Measurements from ENCODE around the gene PNMA6E. TPM values are rescaled to one million over a fixed set of nuclear protein-coding genes. Genes with fewer than 3 reads are reported as not detected.

Gene PNMA6E
- polyA plus RNA-seq, 2 of the 4 experiments (the other 2 are of a cell fraction): not detected

DNA sequence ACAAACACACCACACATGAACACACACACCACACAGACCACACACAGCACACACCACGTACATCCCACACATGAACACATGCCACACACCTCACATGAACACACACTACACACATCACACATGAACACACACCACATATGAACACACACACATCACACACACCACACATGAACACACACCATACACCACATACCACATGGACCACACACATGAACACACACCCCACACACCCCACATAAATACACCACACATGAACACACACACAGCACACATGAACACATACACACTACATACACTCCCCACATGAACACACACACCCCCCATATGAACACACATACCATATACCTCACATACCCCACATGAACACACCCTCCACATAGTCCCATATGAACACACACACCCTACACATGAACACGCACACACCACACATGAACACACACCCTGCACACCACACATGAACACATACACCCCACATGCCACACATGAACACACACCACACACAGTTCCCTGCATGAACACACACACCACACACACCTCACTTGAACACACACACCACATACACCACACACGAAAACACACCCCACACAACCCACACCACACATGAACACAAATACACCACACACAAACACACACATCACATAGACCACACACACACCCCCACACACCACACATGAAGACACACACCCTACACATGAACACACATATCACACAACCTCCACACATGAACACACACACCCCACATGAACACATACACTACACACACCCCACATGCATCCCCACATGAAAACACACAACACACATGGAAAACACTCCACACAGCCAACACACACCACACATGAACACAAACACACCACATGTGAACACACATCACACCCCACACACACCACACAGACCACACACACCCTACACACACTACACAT lies 18.3 kb downstream of the PNMA6E start:
- FAIRE-seq (peak; percentile 81), ATAC-seq (no peak), DNase-seq (ENCODE audit: low read depth in 1 of 2, low spot score in 1 of 2) (no peak)
- 26% methylated on average over 3 of the region's 3 CpGs for WGBS (ENCODE audit: missing lambda C conversion rate)
- no peaks in the 10 kb centered on the region for H3K9me3 ChIP-seq
- no peak overlapping the region for H3K4me2 ChIP-seq
- no peaks in the 10 kb centered on the region for H3K4me1 ChIP-seq
- ChIA-PET POLR2A (no interaction called here), CTCF (interaction anchor here (0.9 kb wide), 1 partner anchor 157 kb away, joined by 3 read pairs; no protein-coding TSS in a partner anchor)
- no peak overlapping the region for H3K27ac ChIP-seq
- no peak for TF ChIP-seq NFE2L2 (conservative IDR thresholded peaks at IDR 0.05; ENCODE audit: low read length)
- H3K4me3 ChIP-seq: no peak overlapping the region

DNA sequence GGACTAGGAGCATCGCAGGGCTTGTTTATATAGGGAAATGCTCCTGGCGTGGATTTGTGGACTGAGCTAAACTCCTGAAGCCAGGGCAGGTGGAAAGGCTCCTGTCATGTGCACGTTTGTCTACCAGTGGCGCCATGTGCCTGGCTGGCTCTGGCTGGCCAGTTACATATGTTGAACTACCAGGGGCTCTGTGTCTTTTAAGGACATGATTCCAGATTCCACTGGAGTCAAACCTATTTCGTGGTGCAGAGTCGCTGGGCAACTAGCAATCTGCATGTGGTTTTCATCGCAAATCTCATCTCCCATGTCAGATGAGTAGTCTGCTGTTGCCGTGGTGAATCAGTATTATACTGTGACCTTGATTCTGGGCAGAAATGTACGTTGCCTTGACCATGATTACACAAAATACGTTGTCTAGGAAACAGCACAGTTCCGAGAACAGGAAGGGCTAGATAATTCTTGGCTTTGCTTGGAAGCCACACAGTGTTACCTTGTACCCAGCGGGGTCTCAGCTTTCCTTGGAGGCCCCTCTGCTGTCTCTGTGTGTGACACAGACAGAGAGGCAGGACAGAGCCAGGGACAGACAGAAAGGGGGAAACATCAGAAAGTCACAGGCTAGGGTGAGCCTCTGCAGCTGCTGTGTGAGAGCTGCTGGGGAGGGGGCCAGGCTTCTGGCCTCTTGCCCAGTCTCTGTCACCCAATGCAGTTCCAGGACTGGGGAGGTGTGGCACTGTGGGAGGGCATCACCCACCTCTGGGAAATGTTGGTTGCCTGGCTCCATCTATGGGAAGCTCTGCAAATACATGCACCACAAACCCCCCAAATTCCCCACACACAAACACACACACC lies 19.2 kb downstream of the PNMA6E start:
- FAIRE-seq (no peak), ATAC-seq (peak; percentile 74 to 75), DNase-seq (ENCODE audit: low read depth in 1 of 2, low spot score in 1 of 2) (peak; percentile 19 to 50)
- Histone ChIP-seq H3K4me3 (no peak overlapping the region), H3K9me3 (no peaks in the 10 kb centered on the region), H3K4me1 (no peaks in the 10 kb centered on the region), H3K27ac (no peak overlapping the region), H3K4me2 (peak overlapping the region; percentile 19; the same call in 1 of the 3 replicates)
- CTCF ChIA-PET: interaction anchor here (0.6 to 2.5 kb wide), 3 partner anchors 11 to 158 kb away, joined by 3 to 9 read pairs (median 3); no protein-coding TSS in a partner anchor
- TF ChIP-seq HEYL (CRISPR knock-in tag; IDR thresholded peaks at IDR 0.05): no peak
- no peak for TF ChIP-seq ZSCAN20 (CRISPR knock-in tag; IDR thresholded peaks at IDR 0.05)
- POLR2A ChIA-PET: no interaction called here
- WGBS (ENCODE audit: missing lambda C conversion rate): 52% methylated on average over 12 of the region's 12 CpGs

DNA sequence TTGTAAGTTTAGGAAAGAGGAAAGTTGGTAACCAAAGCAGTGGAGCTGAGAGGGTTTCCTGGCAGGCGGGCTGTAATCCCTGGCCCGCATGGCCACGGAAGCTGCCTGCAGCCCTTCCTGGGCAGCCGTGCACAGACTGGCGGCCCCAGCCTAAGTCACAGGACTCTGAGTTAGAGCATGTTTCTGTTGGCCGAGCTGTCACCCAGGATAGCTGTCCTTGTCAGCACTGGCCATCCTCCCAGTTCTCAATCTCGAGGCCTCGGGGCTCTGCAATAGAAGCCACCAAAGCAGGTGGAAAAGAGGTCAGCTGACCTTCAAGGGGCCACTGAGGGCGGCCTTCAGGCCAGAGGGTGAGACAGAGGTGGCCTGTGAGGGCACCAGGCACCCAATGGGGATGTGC lies 20.5 kb downstream of the PNMA6E start:
- no peak overlapping the region for H3K4me2 ChIP-seq
- ATAC-seq: peak; percentile 17 to 32; a peak in 1 of 6 replicates
- CTCF ChIA-PET: interaction anchor here (2.5 kb wide), 1 partner anchor 9 kb away, joined by 9 read pairs; no protein-coding TSS in a partner anchor
- WGBS (ENCODE audit: missing lambda C conversion rate): 75% methylated on average over 5 of the region's 9 CpGs
- no peaks in the 10 kb centered on the region for H3K4me1 ChIP-seq
- H3K9me3 ChIP-seq: no peaks in the 10 kb centered on the region
- POLR2A ChIA-PET: no interaction called here
- no peak overlapping the region for H3K4me3 ChIP-seq
- no peak for FAIRE-seq
- DNase-seq (ENCODE audit: low read depth in 1 of 2, low spot score in 1 of 2): no peak
- no peak overlapping the region for H3K27ac ChIP-seq
- TF ChIP-seq SMC3 (IDR thresholded peaks at IDR 0.05) (no peak), CBX8 (IDR thresholded peaks at IDR 0.05) (no peak), HOXB5 (CRISPR knock-in tag; IDR thresholded peaks at IDR 0.05) (no peak)
- TF ChIP-seq, protein P1, sequence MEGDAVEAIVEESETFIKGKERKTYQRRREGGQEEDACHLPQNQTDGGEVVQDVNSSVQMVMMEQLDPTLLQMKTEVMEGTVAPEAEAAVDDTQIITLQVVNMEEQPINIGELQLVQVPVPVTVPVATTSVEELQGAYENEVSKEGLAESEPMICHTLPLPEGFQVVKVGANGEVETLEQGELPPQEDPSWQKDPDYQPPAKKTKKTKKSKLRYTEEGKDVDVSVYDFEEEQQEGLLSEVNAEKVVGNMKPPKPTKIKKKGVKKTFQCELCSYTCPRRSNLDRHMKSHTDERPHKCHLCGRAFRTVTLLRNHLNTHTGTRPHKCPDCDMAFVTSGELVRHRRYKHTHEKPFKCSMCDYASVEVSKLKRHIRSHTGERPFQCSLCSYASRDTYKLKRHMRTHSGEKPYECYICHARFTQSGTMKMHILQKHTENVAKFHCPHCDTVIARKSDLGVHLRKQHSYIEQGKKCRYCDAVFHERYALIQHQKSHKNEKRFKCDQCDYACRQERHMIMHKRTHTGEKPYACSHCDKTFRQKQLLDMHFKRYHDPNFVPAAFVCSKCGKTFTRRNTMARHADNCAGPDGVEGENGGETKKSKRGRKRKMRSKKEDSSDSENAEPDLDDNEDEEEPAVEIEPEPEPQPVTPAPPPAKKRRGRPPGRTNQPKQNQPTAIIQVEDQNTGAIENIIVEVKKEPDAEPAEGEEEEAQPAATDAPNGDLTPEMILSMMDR (IDR thresholded peaks at IDR 0.05): no peak

DNA sequence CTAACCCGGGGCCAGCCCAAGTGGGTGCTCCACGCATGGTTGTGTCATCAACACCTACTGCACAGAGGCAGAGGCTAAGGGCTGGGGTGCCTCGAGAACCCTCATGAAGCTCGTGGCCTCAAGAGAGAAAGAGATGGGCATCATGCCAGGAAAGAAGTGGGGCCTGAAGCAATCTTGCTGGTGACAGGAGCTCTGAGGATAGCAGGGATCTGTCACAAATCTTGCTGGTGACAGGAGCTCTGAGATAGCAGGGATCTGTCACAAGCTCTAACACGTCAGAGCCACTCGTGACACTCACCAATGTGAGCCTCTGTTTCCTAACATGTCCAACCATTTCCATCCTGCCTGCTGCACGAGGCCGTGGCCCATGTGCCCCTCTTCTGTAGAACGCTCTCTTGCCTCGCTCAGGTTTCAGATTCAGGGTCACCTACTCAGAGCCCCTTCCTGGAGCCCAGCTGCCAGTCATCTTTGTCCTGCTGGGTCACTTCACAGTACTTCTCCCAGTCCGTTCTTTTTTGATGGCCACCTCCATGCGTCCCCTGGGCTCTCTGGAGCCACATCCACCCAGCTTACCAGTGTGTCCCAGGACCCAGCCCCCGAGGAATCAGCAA lies 21.1 kb downstream of the PNMA6E start:
- DNase-seq (ENCODE audit: low read depth in 1 of 2, low spot score in 1 of 2): no peak
- ChIA-PET CTCF (interaction anchor here (2.5 kb wide), 1 partner anchor 9 kb away, joined by 9 read pairs; no protein-coding TSS in a partner anchor), POLR2A (no interaction called here)
- Histone ChIP-seq H3K9me3 (no peaks in the 10 kb centered on the region), H3K4me1 (no peaks in the 10 kb centered on the region), H3K4me3 (no peak overlapping the region), H3K27ac (no peak overlapping the region), H3K4me2 (no peak overlapping the region)
- ATAC-seq: no peak
- TF ChIP-seq POLR2A (IDR thresholded peaks at IDR 0.05; ENCODE audit: low read length): no peak
- TF ChIP-seq, protein P2, sequence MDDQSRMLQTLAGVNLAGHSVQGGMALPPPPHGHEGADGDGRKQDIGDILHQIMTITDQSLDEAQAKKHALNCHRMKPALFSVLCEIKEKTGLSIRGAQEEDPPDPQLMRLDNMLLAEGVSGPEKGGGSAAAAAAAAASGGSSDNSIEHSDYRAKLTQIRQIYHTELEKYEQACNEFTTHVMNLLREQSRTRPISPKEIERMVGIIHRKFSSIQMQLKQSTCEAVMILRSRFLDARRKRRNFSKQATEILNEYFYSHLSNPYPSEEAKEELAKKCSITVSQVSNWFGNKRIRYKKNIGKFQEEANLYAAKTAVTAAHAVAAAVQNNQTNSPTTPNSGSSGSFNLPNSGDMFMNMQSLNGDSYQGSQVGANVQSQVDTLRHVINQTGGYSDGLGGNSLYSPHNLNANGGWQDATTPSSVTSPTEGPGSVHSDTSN (IDR thresholded peaks at IDR 0.05): no peak
- FAIRE-seq: no peak
- WGBS (ENCODE audit: missing lambda C conversion rate): 54% methylated on average over 12 of the region's 13 CpGs

DNA sequence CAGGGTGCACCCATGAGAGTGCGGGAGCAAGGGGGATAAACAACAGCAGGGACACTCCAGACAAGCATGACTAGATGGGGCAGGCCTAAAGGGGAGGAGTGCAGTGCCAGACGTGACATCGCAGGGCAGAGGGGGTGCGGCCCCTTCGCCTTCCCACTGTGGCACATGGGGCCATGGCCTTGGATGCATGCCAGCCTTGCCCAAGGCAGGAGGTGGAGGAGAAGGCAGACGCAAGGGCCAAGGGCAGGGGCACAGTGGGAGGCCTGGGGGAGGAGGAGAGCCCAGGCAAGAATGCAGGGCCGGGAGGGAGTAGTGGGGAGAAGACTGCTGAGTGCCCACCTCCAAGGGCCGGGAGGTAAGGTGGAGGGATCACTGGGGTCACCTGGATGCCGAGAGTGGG lies 21.6 kb downstream of the PNMA6E start:
- no peak for DNase-seq (ENCODE audit: low read depth in 1 of 2, low spot score in 1 of 2)
- TF ChIP-seq PHF8 (IDR thresholded peaks at IDR 0.05; ENCODE audit: borderline replicate concordance, low read depth) (no peak), MAZ (IDR thresholded peaks at IDR 0.05; ENCODE audit: borderline replicate concordance, low read depth, low read length) (no peak), HEYL (CRISPR knock-in tag; IDR thresholded peaks at IDR 0.05) (no peak), POLR2A (IDR thresholded peaks at IDR 0.05; ENCODE audit: low read length) (no peak)
- TF ChIP-seq, protein P3, sequence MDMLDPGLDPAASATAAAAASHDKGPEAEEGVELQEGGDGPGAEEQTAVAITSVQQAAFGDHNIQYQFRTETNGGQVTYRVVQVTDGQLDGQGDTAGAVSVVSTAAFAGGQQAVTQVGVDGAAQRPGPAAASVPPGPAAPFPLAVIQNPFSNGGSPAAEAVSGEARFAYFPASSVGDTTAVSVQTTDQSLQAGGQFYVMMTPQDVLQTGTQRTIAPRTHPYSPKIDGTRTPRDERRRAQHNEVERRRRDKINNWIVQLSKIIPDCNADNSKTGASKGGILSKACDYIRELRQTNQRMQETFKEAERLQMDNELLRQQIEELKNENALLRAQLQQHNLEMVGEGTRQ (IDR thresholded peaks at IDR 0.05): no peak
- ATAC-seq: no peak
- CTCF ChIA-PET: interaction anchor here (2.5 kb wide), 1 partner anchor 8 kb away, joined by 9 read pairs; no protein-coding TSS in a partner anchor
- H3K4me1 ChIP-seq: no peaks in the 10 kb centered on the region
- FAIRE-seq: no peak
- no peak overlapping the region for H3K4me3 ChIP-seq
- POLR2A ChIA-PET: no interaction called here
- H3K27ac ChIP-seq: no peak overlapping the region
- H3K4me2 ChIP-seq: no peak overlapping the region
- WGBS (ENCODE audit: missing lambda C conversion rate): 43% methylated on average over 9 of the region's 9 CpGs
- H3K9me3 ChIP-seq: no peaks in the 10 kb centered on the region
